SK-N-SH (cell line): ENCODE results near the gene INPPL1. TPM values are rescaled to one million over a fixed set of nuclear protein-coding genes. Genes with fewer than 3 reads are reported as not detected.

Experiments used
- CTCF ChIA-PET: fragments of 300-600, 350-600 bp; formaldehyde crosslinking; extraction: SDS; loops from one replicate; lab custom pipeline; 2021; lab: Yijun Ruan, JAX
- POLR2A ChIA-PET: fragments of 350-600 bp; sonication (Branson Sonifier 250); formaldehyde crosslinking; extraction: SDS; loops from one replicate; lab custom pipeline; 2020; ENCODE audit warnings: antibody characterized with exemption, inconsistent platforms; lab: Yijun Ruan, JAX
- DNase-seq: peaks from one replicate; pipeline ENCODE4 v3.0.0; 2012
- H2AFZ ChIP-seq: fragments of 200-600 bp; sonication (generic); 2 replicates; pipeline ENCODE4 v1.8.1; 2016; ENCODE audit warnings: antibody characterized with exemption, mild to moderate bottlenecking, low read depth
- H3F3A ChIP-seq: fragments of 200-600 bp; sonication (generic); replicated peaks from 2 replicates; pipeline ENCODE3; 2016; ENCODE audit warnings: antibody characterized with exemption, mild to moderate bottlenecking; ENCODE audit not compliant: insufficient read depth
- H3K27ac ChIP-seq, 2 experiments: fragments of 200-500 bp in 1 of 2; fragments of 200-600 bp in 1 of 2; sonication (Bioruptor generic) in 1 of 2; sonication (generic), shearing (Covaris generic) in 1 of 2; 2 replicates each; pipeline versions ENCODE4 v1.5.1 to v1.6.1; 2014 to 2016; ENCODE audit warnings: low read depth in 2 of 2, inconsistent platforms in 1 of 2, low read length in 1 of 2, mild to moderate bottlenecking in 1 of 2, mixed read lengths in 1 of 2
- H3K27me3 ChIP-seq: fragments of 200-600 bp; sonication (generic), shearing (Covaris generic); 2 replicates; pipeline ENCODE4 v1.6.1; 2016; ENCODE audit warnings: mixed run types; ENCODE audit not compliant: insufficient read depth
- H3K36me3 ChIP-seq, 2 experiments: fragments of 200-500 bp in 1 of 2; fragments of 200-600 bp in 1 of 2; sonication (Bioruptor generic) in 1 of 2; sonication (generic) in 1 of 2; replicated peaks in 1 of 2; 2 replicates each; pipeline versions ENCODE3 to v1.5.1; 2014 to 2016; ENCODE audit warnings: low read length in 1 of 2, mild to moderate bottlenecking in 1 of 2; ENCODE audit not compliant: insufficient read depth in 2 of 2, control insufficient read depth in 1 of 2
- H3K4me1 ChIP-seq, 2 experiments: fragments of 200-500 bp in 1 of 2; fragments of 200-600 bp in 1 of 2; sonication (Bioruptor generic) in 1 of 2; sonication (generic), shearing (Covaris generic) in 1 of 2; 2 replicates each; pipeline versions ENCODE4 v1.5.1 to v1.6.1; 2014 to 2016; ENCODE audit warnings: low read depth in 1 of 2, low read length in 1 of 2, mixed run types in 1 of 2; ENCODE audit not compliant: insufficient read depth in 2 of 2, control insufficient read depth in 1 of 2
- H3K4me2 ChIP-seq: fragments of 200-600 bp; sonication (generic), shearing (Covaris generic); 2 replicates; pipeline ENCODE4 v1.6.1; 2017; ENCODE audit warnings: mixed run types
- H3K4me3 ChIP-seq, 2 experiments: fragments of 200-500 bp in 1 of 2; fragments of 200-600 bp in 1 of 2; sonication (Bioruptor generic) in 1 of 2; sonication (generic), shearing (Covaris generic) in 1 of 2; 2 replicates each; pipeline versions ENCODE4 v1.5.1 to v1.8.1; 2014 to 2016; ENCODE audit warnings: low read depth in 2 of 2, inconsistent platforms in 1 of 2, low read length in 1 of 2, mild to moderate bottlenecking in 1 of 2, mixed read lengths in 1 of 2, moderate library complexity in 1 of 2
- H3K79me2 ChIP-seq: fragments of 200-600 bp; sonication (generic); 2 replicates; pipeline ENCODE4 v1.8.1; 2017; ENCODE audit warnings: mild to moderate bottlenecking; ENCODE audit not compliant: insufficient read depth
- H3K9ac ChIP-seq: fragments of 200-600 bp; sonication (generic); 2 replicates; pipeline ENCODE4 v1.6.1; 2017; ENCODE audit warnings: mixed run types
- H3K9me2 ChIP-seq: fragments of 200-600 bp; sonication (generic); 2 replicates; pipeline ENCODE4 v1.6.1; 2017; ENCODE audit warnings: mixed run types
- H3K9me3 ChIP-seq: fragments of 200-600 bp; sonication (generic); 2 replicates; pipeline ENCODE4 v1.6.1; 2017; ENCODE audit warnings: mixed run types, mild to moderate bottlenecking, moderate library complexity
- H4K20me1 ChIP-seq: fragments of 200-600 bp; sonication (generic); 2 replicates; pipeline ENCODE4 v1.6.1; 2017; ENCODE audit warnings: mild to moderate bottlenecking, mixed run types; ENCODE audit not compliant: insufficient read depth
- CTCF ChIP-seq: fragments of 200-600 bp; sonication (generic); IDR thresholded peaks from 2 replicates; pipeline ENCODE4 v1.6.1; 2017; ENCODE audit warnings: antibody characterized with exemption, mild to moderate bottlenecking, moderate library complexity
- FOSL2 ChIP-seq: IDR thresholded peaks from 2 replicates; pipeline ENCODE4 v1.4.0; 2012; ENCODE audit warnings: low read depth, mild to moderate bottlenecking, moderate library complexity, borderline replicate concordance
- GATA2 ChIP-seq: sonication (generic); formaldehyde crosslinking; IDR thresholded peaks from 2 replicates; pipeline ENCODE4 v1.5.0; 2020; ENCODE audit warnings: mild to moderate bottlenecking, missing genetic modification reagents
- IRF3 ChIP-seq: fragments of 150-350 bp; IDR thresholded peaks from 2 replicates; pipeline ENCODE4 v1.6.1; 2016; ENCODE audit warnings: mild to moderate bottlenecking, low read depth, low read length
- RAD21 ChIP-seq: IDR thresholded peaks from 2 replicates; pipeline ENCODE4 v1.6.1; 2012; ENCODE audit warnings: mild to moderate bottlenecking, low read length
- SIN3A ChIP-seq: IDR thresholded peaks from 2 replicates; pipeline ENCODE4 v1.6.1; 2012; ENCODE audit warnings: low read depth, mild to moderate bottlenecking, low read length, moderate library complexity, borderline replicate concordance
- SMC3 ChIP-seq: IDR thresholded peaks from 2 replicates; pipeline ENCODE4 v1.6.1; 2012; ENCODE audit warnings: low read depth, low read length, improper control_type of control experiment
- TAF1 ChIP-seq: IDR thresholded peaks from 2 replicates; pipeline ENCODE4 v1.6.1; 2012; ENCODE audit warnings: low read depth, mild to moderate bottlenecking, low read length, moderate library complexity, borderline replicate concordance
- TCF12 ChIP-seq: IDR thresholded peaks from 2 replicates; pipeline ENCODE4 v1.4.0; 2012
- USF2 ChIP-seq: fragments of 150-350 bp; IDR thresholded peaks from 2 replicates; pipeline ENCODE4 v1.6.1; 2017; ENCODE audit warnings: antibody characterized with exemption, low read length, low read depth, borderline replicate concordance
- YY1 ChIP-seq: IDR thresholded peaks from 2 replicates; pipeline ENCODE4 v1.4.0; 2012; ENCODE audit warnings: low read depth, mild to moderate bottlenecking
- whole genome bisulfite sequencing: methylation state at CpG from one replicate; pipeline ENCODE4 v1.1.6; 2017; ENCODE audit warnings: low lambda C conversion rate; 5-methylcytosine and 5-hydroxymethylcytosine counted together
- polyA plus RNA-seq, 3 experiments: library from polyadenylated mRNA; depleted of rRNA; stranded (reverse); fragments of >200 nt; gene quantifications; 2 replicates each; pipeline ENCODE4 v1.2.3, GENCODE V29; 2012

Gene INPPL1
- polyA plus RNA-seq, 1 of the 3 experiments (the other 2 are of a cell fraction), result 123 TPM

- H3K9ac ChIP-seq, result no peak overlapping the region
- peaks cover 5 to 28% of the 10 kb centered on the region in 2 experiments; a peak in 3 of 4 replicates for H3K4me1 ChIP-seq
- 90% methylated on average over 13 of the region's 16 CpGs for WGBS
- TF ChIP-seq CTCF (0 out of 2 replicates have a peak, but pooled peaks have one; percentile 7), FOSL2 (no peak)
- H3K9me2 ChIP-seq, result no peaks in the 10 kb centered on the region
- POLR2A ChIA-PET, result interaction anchor here (0.9 to 8.7 kb wide), 5 partner anchors 8 to 203 kb away, joined by 3 to 131 read pairs (median 4); no protein-coding TSS in a partner anchor
- peaks cover 60% of the 10 kb centered on the region for H3K79me2 ChIP-seq
- no peaks in the 10 kb centered on the region for H3K27me3 ChIP-seq
- no peak overlapping the region for H3K4me3 ChIP-seq
- H3K9me3 ChIP-seq, result no peaks in the 10 kb centered on the region
- no peak overlapping the region; the same call in 1 of the 2 replicates for H3K4me2 ChIP-seq
- CTCF ChIA-PET, result interaction anchor here (0.8 to 9.1 kb wide), 8 partner anchors 8 to 206 kb away, joined by 3 to 73 read pairs (median 6); partner anchors contain the start of gene CLPB
- H3F3A ChIP-seq, result peaks cover 9% of the 10 kb centered on the region
- H3K36me3 ChIP-seq, result peaks cover 57 to 66% of the 10 kb centered on the region in 2 experiments
- peak overlapping the region in 1 of 2 experiments; percentile 43; a peak in 1 of 4 replicates for H3K27ac ChIP-seq
- DNase-seq, result no peak
- peaks cover 49% of the 10 kb centered on the region for H4K20me1 ChIP-seq
- no peak overlapping the region for H2AFZ ChIP-seq
These were observed 3.8 kb downstream of the INPPL1 start for GRCh38 chr11:72228229-72228843.

GRCh38 chr11:72228844-72229231 is 4.3 kb downstream of the INPPL1 start:
- WGBS, result 93% methylated on average over 6 of the region's 7 CpGs
- POLR2A ChIA-PET, result interaction anchor here (1.9 to 8.7 kb wide), 2 partner anchors 7 to 202 kb away, joined by 4 to 131 read pairs; no protein-coding TSS in a partner anchor
- no peak overlapping the region for H3K4me2 ChIP-seq
- no peak overlapping the region for H3K9ac ChIP-seq
- no peak for TF ChIP-seq USF2
- TF ChIP-seq, all 33 proteins: peak for 0
- no peak overlapping the region for H2AFZ ChIP-seq
- peaks cover 5 to 28% of the 10 kb centered on the region in 2 experiments; a peak in 3 of 4 replicates for H3K4me1 ChIP-seq
- H3K36me3 ChIP-seq, result peaks cover 62 to 71% of the 10 kb centered on the region in 2 experiments
- no peak overlapping the region for H3K4me3 ChIP-seq
- peaks cover 9% of the 10 kb centered on the region for H3F3A ChIP-seq
- H3K9me3 ChIP-seq, result no peaks in the 10 kb centered on the region
- H3K27me3 ChIP-seq, result no peaks in the 10 kb centered on the region
- no peak for DNase-seq
- CTCF ChIA-PET, result interaction anchor here (1.8 to 9.1 kb wide), 5 partner anchors 8 to 205 kb away, joined by 4 to 73 read pairs (median 27); partner anchors contain the start of gene CLPB
- peaks cover 59% of the 10 kb centered on the region for H3K79me2 ChIP-seq
- H4K20me1 ChIP-seq, result peaks cover 49% of the 10 kb centered on the region
- H3K27ac ChIP-seq, result no peak overlapping the region
- no peaks in the 10 kb centered on the region for H3K9me2 ChIP-seq

GRCh38 chr11:72229336-72229924 is 4.9 kb downstream of the INPPL1 start:
- peaks cover 49% of the 10 kb centered on the region for H4K20me1 ChIP-seq
- no peak for TF ChIP-seq YY1
- no peak for TF ChIP-seq GATA2
- TF ChIP-seq CTCF, result no peak
- TF ChIP-seq SMC3, result no peak
- TF ChIP-seq TAF1, result no peak
- no peak for TF ChIP-seq TCF12
- no peak for TF ChIP-seq IRF3
- no peak for TF ChIP-seq RAD21
- no peak for TF ChIP-seq SIN3A

More at GRCh38 chr11:72229336-72229924, 4.9 kb downstream of the INPPL1 start:
- WGBS, result 95% methylated on average over 4 of the region's 8 CpGs
- ChIA-PET CTCF (interaction anchor here (1.0 to 9.1 kb wide), 5 partner anchors 7 to 205 kb away, joined by 4 to 73 read pairs (median 27); partner anchors contain the start of gene CLPB), POLR2A (interaction anchor here (8.7 kb wide), 1 partner anchor 7 kb away, joined by 131 read pairs; no protein-coding TSS in a partner anchor)
- no peaks in the 10 kb centered on the region for H3K27me3 ChIP-seq
- no peaks in the 10 kb centered on the region for H3K9me3 ChIP-seq
- no peak overlapping the region for H3K4me2 ChIP-seq
- no peak for DNase-seq
- H3K4me3 ChIP-seq, result no peak overlapping the region
- H3K9ac ChIP-seq, result no peak overlapping the region
- peaks cover 5 to 28% of the 10 kb centered on the region in 2 experiments; a peak in 3 of 4 replicates for H3K4me1 ChIP-seq
- peaks cover 66 to 75% of the 10 kb centered on the region in 2 experiments for H3K36me3 ChIP-seq
- no peaks in the 10 kb centered on the region for H3K9me2 ChIP-seq
- peaks cover 14% of the 10 kb centered on the region for H3F3A ChIP-seq
- peaks cover 53% of the 10 kb centered on the region for H3K79me2 ChIP-seq
- H2AFZ ChIP-seq, result no peak overlapping the region
- no peak overlapping the region for H3K27ac ChIP-seq
